BLaER1 (cell line): ENCODE measurements around the gene PVALB.

Source experiments
- H3K27ac ChIP-seq: shearing (Covaris generic); formaldehyde crosslinking; 2 replicates; pipeline ENCODE4 v1.8.1; 2022
- H3K27me3 ChIP-seq: shearing (Covaris generic); formaldehyde crosslinking; 2 replicates; pipeline ENCODE4 v1.8.1; 2022
- H3K36me3 ChIP-seq: shearing (Covaris generic); formaldehyde crosslinking; 2 replicates; pipeline ENCODE4 v1.8.1; 2022
- H3K4me1 ChIP-seq: shearing (Covaris generic); formaldehyde crosslinking; 2 replicates; pipeline ENCODE4 v1.8.1; 2022
- H3K4me2 ChIP-seq: shearing (Covaris generic); formaldehyde crosslinking; 2 replicates; pipeline ENCODE4 v1.8.1; 2022
- H3K4me3 ChIP-seq: shearing (Covaris generic); formaldehyde crosslinking; 2 replicates; pipeline ENCODE4 v1.8.1; 2022
- H3K9ac ChIP-seq: shearing (Covaris generic); formaldehyde crosslinking; 2 replicates; pipeline ENCODE4 v1.8.1; 2022
- H3K9me3 ChIP-seq: shearing (Covaris generic); formaldehyde crosslinking; 2 replicates; pipeline ENCODE4 v1.8.1; 2022
- H4K20me1 ChIP-seq: shearing (Covaris generic); formaldehyde crosslinking; 2 replicates; pipeline ENCODE4 v1.8.1; 2022
- Cebpa-rat ChIP-seq: shearing (Covaris generic); IDR thresholded peaks from 2 replicates; pipeline ENCODE4 v1.8.1; 2022

The PVALB gene

GRCh38 chr22:36797911-36798673 is 18.7 kb downstream of the PVALB start:
- no peak overlapping the region for H3K9ac ChIP-seq
- H3K9me3 ChIP-seq: no peaks in the 10 kb centered on the region
- peaks cover 32% of the 10 kb centered on the region for H3K4me1 ChIP-seq
- no peaks in the 10 kb centered on the region for H3K27me3 ChIP-seq
- peak overlapping the region; percentile 85 for H3K4me2 ChIP-seq
- peak overlapping the region; percentile 40; the same call in 1 of the 2 replicates for H3K27ac ChIP-seq
- no peak for TF ChIP-seq Cebpa-rat
- H3K4me3 ChIP-seq: no peak overlapping the region
- H4K20me1 ChIP-seq: no peaks in the 10 kb centered on the region
- H3K36me3 ChIP-seq: no peaks in the 10 kb centered on the region

- H3K27me3 ChIP-seq: no peaks in the 10 kb centered on the region
- H3K4me2 ChIP-seq: peak overlapping the region; percentile 85
- no peak overlapping the region for H3K27ac ChIP-seq
- no peak overlapping the region for H3K4me3 ChIP-seq
- peaks cover 32% of the 10 kb centered on the region for H3K4me1 ChIP-seq
- H3K9ac ChIP-seq: no peak overlapping the region
- no peaks in the 10 kb centered on the region for H4K20me1 ChIP-seq
- H3K9me3 ChIP-seq: no peaks in the 10 kb centered on the region
- TF ChIP-seq Cebpa-rat: no peak
- no peaks in the 10 kb centered on the region for H3K36me3 ChIP-seq
These were observed 19.5 kb downstream of the PVALB start for GRCh38 chr22:36797374-36797773.

- peak overlapping the region; percentile 85; the same call in 1 of the 2 replicates for H3K4me2 ChIP-seq
- H3K27me3 ChIP-seq: no peaks in the 10 kb centered on the region
- no peak overlapping the region for H3K9ac ChIP-seq
- H4K20me1 ChIP-seq: no peaks in the 10 kb centered on the region
- H3K27ac ChIP-seq: no peak overlapping the region
- H3K4me1 ChIP-seq: peaks cover 32% of the 10 kb centered on the region
- TF ChIP-seq Cebpa-rat: no peak
- no peaks in the 10 kb centered on the region for H3K36me3 ChIP-seq
- H3K4me3 ChIP-seq: no peak overlapping the region
- no peaks in the 10 kb centered on the region for H3K9me3 ChIP-seq
These were observed 20.2 kb downstream of the PVALB start for GRCh38 chr22:36796552-36797175.

GRCh38 chr22:36795633-36796032 is 21.2 kb downstream of the PVALB start:
- no peak overlapping the region for H3K4me3 ChIP-seq
- no peak overlapping the region for H3K9ac ChIP-seq
- H3K4me1 ChIP-seq: peaks cover 37% of the 10 kb centered on the region
- no peak overlapping the region for H3K27ac ChIP-seq
- H3K27me3 ChIP-seq: no peaks in the 10 kb centered on the region
- no peaks in the 10 kb centered on the region for H3K36me3 ChIP-seq
- H3K9me3 ChIP-seq: no peaks in the 10 kb centered on the region
- H3K4me2 ChIP-seq: no peak overlapping the region
- H4K20me1 ChIP-seq: no peaks in the 10 kb centered on the region
- TF ChIP-seq Cebpa-rat: no peak

GRCh38 chr22:36790648-36791047 is 26.2 kb downstream of the PVALB start:
- Histone ChIP-seq H3K4me1 (peaks cover 28% of the 10 kb centered on the region), H3K4me3 (no peak overlapping the region), H3K27ac (no peak overlapping the region), H3K4me2 (peak overlapping the region; percentile 11; the same call in 1 of the 2 replicates), H3K27me3 (no peaks in the 10 kb centered on the region), H3K9ac (no peak overlapping the region), H4K20me1 (no peaks in the 10 kb centered on the region), H3K9me3 (no peaks in the 10 kb centered on the region), H3K36me3 (no peaks in the 10 kb centered on the region)
- no peak for TF ChIP-seq Cebpa-rat

GRCh38 chr22:36787204-36787988 is 29.4 kb downstream of the PVALB start:
- no peak for TF ChIP-seq Cebpa-rat
- Histone ChIP-seq H3K27me3 (no peaks in the 10 kb centered on the region), H3K27ac (no peak overlapping the region), H3K4me2 (peak overlapping the region; percentile 11; the same call in 1 of the 2 replicates), H3K36me3 (no peaks in the 10 kb centered on the region), H3K4me1 (peaks cover 32% of the 10 kb centered on the region), H4K20me1 (no peaks in the 10 kb centered on the region), H3K9ac (no peak overlapping the region), H3K9me3 (no peaks in the 10 kb centered on the region), H3K4me3 (no peak overlapping the region)

GRCh38 chr22:36783743-36784142 is 33.1 kb downstream of the PVALB start:
- Histone ChIP-seq H3K36me3 (no peaks in the 10 kb centered on the region), H3K9ac (no peak overlapping the region), H3K27me3 (no peaks in the 10 kb centered on the region), H3K4me3 (no peak overlapping the region), H4K20me1 (no peaks in the 10 kb centered on the region), H3K27ac (no peak overlapping the region), H3K9me3 (no peaks in the 10 kb centered on the region), H3K4me1 (peaks cover 36% of the 10 kb centered on the region), H3K4me2 (no peak overlapping the region)
- no peak for TF ChIP-seq Cebpa-rat

GRCh38 chr22:36781656-36782627 is 34.9 kb downstream of the PVALB start:
- Histone ChIP-seq H3K27ac (no peak overlapping the region), H3K9ac (no peak overlapping the region; the same call in 1 of the 2 replicates), H3K36me3 (no peaks in the 10 kb centered on the region), H4K20me1 (no peaks in the 10 kb centered on the region), H3K27me3 (no peaks in the 10 kb centered on the region), H3K4me3 (no peak overlapping the region), H3K4me2 (peak overlapping the region; percentile 59), H3K9me3 (peaks cover 13% of the 10 kb centered on the region), H3K4me1 (peaks cover 26% of the 10 kb centered on the region)
- no peak for TF ChIP-seq Cebpa-rat

- H3K9ac ChIP-seq: no peak overlapping the region
- H4K20me1 ChIP-seq: no peaks in the 10 kb centered on the region
- no peaks in the 10 kb centered on the region for H3K36me3 ChIP-seq
- no peaks in the 10 kb centered on the region for H3K27me3 ChIP-seq
- no peak overlapping the region for H3K4me2 ChIP-seq
- H3K27ac ChIP-seq: no peak overlapping the region
- no peak for TF ChIP-seq Cebpa-rat
- H3K4me3 ChIP-seq: no peak overlapping the region
- H3K9me3 ChIP-seq: peaks cover 13% of the 10 kb centered on the region
- peaks cover 43% of the 10 kb centered on the region for H3K4me1 ChIP-seq
These were observed 38.8 kb downstream of the PVALB start for GRCh38 chr22:36778020-36778419.
